Ectodermal cell (in vitro differentiated cells): Measurements from ENCODE around the gene LYPD5.

Experiments used
- H3K27ac ChIP-seq: 2 replicates; pipeline ENCODE4 v1.7.0; 2013; ENCODE audit warnings: mild to moderate bottlenecking, low read depth, low read length; ENCODE audit not compliant: insufficient read depth, poor library complexity, severe bottlenecking
- H3K27me3 ChIP-seq: 2 replicates; pipeline ENCODE4 v1.7.0; 2013; ENCODE audit warnings: mild to moderate bottlenecking, low read length; ENCODE audit not compliant: insufficient read depth, control insufficient read depth, poor library complexity, severe bottlenecking
- H3K36me3 ChIP-seq: one replicate; pipeline ENCODE4 v1.7.0; 2013; ENCODE audit warnings: low read length; ENCODE audit not compliant: control insufficient read depth, insufficient read depth
- H3K4me1 ChIP-seq: one replicate; pipeline ENCODE4 v1.7.0; 2013; ENCODE audit warnings: low read length; ENCODE audit not compliant: control insufficient read depth, insufficient read depth
- H3K4me3 ChIP-seq: 2 replicates; pipeline ENCODE4 v1.7.0; 2013; ENCODE audit warnings: low read depth, low read length, control low read depth; ENCODE audit not compliant: insufficient read depth
- H3K9me3 ChIP-seq: 2 replicates; pipeline ENCODE4 v1.7.0; 2013; ENCODE audit warnings: mild to moderate bottlenecking, low read length, moderate library complexity; ENCODE audit not compliant: control insufficient read depth
- WGBS, 2 experiments: methylation state at CpG; one replicate each; pipeline ENCODE4 v1.1.7; 2013; ENCODE audit warnings: missing lambda C conversion rate in 2 of 2; 5-methylcytosine and 5-hydroxymethylcytosine counted together

The LYPD5 gene

GRCh38 chr19:43784981-43785808 lies 17.1 kb downstream of the LYPD5 start:
- H3K36me3 ChIP-seq, result no peaks in the 10 kb centered on the region
- H3K9me3 ChIP-seq, result no peaks in the 10 kb centered on the region
- no peak overlapping the region for H3K4me3 ChIP-seq
- 35 to 37% methylated on average over 10 of the region's 10 CpGs for WGBS, 2 experiments
- no peak overlapping the region for H3K27ac ChIP-seq
- H3K27me3 ChIP-seq, result no peaks in the 10 kb centered on the region
- H3K4me1 ChIP-seq, result no peaks in the 10 kb centered on the region

DNA sequence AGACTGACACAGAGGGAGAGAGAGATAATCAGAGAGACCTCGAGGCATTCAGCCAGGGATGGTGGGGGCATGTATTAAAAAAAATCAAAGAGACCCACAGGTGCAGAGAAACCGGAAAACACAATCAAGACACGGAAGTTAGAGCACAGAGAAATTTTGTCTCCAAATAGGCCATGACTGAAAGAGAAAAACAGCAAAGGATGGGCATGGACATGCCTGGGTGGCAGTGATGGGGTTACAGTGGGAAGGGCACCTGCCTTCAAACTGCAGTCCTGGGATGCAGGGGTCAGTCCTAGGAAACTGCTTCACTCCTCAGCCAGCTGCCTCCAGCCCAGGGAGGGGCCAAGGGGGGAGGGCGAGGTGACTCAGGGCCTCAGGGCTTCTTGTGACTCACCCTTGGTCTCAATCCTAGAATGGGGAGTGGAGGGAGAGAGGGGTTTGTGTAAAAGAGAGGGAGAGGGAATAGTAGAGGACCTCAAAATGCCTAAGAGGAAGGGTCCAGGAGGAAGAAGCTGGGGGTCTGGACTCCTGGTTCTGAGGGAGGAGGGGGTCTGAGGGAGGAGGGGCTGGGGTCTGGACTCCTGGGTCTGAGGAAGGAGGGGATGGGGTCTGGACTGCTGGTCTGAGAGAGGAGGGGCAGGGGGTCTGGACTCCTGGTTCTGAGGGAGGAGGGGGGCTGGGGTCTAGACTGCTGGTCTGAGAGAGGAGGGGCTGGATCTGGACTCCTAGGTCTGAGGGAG lies 17.8 kb downstream of the LYPD5 start:
- Histone ChIP-seq H3K9me3 (no peaks in the 10 kb centered on the region), H3K27ac (no peak overlapping the region), H3K36me3 (no peaks in the 10 kb centered on the region), H3K4me1 (peaks cover 6% of the 10 kb centered on the region), H3K27me3 (no peaks in the 10 kb centered on the region), H3K4me3 (no peak overlapping the region)
- 75 to 77% methylated on average over 4 of the region's 4 CpGs for WGBS, 2 experiments

DNA sequence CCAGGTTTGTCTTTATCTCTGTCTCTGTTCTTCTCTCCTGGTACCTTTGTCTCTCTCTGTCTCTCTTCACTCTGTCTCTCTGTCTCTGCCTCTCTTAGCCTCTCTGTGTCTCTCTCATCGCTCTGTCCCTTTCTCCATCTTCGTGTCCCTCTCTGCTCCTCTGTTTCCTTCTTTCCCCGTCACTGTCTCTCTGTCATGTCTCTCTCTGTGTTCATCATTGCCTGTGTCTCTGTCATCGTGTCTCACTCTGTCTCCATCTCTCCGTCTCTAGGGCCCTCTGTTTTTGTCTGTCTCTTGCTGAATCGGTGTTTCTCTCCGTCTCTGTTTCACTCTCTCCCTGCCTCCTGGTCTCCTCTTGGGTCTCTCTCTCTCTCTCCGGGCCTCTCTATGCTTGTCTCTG lies 18.6 kb downstream of the LYPD5 start:
- Histone ChIP-seq H3K4me1 (peaks cover 7% of the 10 kb centered on the region), H3K27me3 (no peaks in the 10 kb centered on the region), H3K4me3 (no peak overlapping the region), H3K9me3 (no peaks in the 10 kb centered on the region), H3K27ac (no peak overlapping the region), H3K36me3 (no peaks in the 10 kb centered on the region)
- 89 to 90% methylated on average over 8 of the region's 8 CpGs for WGBS, 2 experiments

DNA sequence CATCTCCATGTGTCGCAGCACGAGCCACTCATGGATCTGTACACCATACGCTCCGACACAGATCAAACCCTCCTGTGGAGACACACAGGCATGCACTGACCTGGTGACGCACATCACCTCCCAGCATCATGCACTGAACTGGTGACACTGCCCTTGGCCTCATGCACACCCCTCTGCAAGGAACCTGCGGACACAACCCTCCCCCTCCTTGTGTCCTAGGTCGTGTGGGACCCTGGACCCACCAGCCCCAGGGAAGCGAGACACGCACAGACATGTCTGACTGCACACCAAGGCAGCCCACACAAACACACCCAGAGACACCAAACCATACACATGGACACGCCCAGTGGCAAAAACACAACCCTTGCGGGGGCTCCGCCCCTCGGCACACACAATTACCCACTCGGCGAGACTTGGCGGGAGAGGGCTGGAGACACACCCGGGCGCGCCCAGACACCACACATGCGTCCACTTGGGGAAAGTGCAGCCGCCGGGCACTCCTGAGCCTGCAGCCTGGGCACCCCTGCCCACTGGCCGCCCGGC lies 19.5 kb downstream of the LYPD5 start:
- no peaks in the 10 kb centered on the region for H3K9me3 ChIP-seq
- H3K4me1 ChIP-seq, result peaks cover 9% of the 10 kb centered on the region
- no peaks in the 10 kb centered on the region for H3K27me3 ChIP-seq
- WGBS, 2 experiments, result 92% methylated on average over 24 of the region's 24 CpGs
- no peak overlapping the region for H3K4me3 ChIP-seq
- H3K36me3 ChIP-seq, result no peaks in the 10 kb centered on the region
- H3K27ac ChIP-seq, result no peak overlapping the region

GRCh38 chr19:43782311-43782660 lies 20.0 kb downstream of the LYPD5 start:
- Histone ChIP-seq H3K36me3 (no peaks in the 10 kb centered on the region), H3K27ac (no peak overlapping the region), H3K27me3 (no peaks in the 10 kb centered on the region), H3K4me3 (no peak overlapping the region), H3K4me1 (peaks cover 14% of the 10 kb centered on the region), H3K9me3 (no peaks in the 10 kb centered on the region)
- WGBS, 2 experiments, result 75 to 79% methylated on average over 8 of the region's 8 CpGs

DNA sequence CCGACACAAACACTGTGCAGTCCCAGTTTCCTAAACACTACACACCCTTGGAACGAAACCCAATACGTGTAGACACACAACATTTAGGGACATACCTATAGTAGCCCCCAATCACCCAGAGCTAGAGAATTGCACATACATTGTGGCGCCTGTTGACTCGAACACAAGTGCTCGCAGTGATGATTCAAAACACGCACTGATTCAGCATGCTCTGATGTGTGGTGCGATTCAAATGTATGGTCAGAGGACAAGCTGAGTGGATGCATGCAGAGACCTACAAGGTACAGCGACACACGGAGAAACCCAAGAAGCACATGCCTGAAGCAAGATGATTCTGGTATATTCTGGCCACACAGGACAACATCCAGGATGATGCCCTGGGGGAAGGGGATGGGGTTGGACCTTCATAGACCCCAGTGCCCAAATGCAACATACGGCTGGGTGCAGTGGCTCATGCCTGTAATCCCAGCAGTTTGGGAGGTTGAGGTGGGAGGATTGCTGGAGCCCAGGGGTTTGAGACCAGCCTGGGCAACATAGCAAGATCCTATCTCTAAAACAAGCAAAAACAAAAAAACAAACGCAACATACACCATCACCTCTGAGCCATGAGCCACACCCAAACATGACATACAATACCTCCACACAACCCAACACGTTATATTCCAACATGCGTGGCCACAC lies 20.5 kb downstream of the LYPD5 start:
- Histone ChIP-seq H3K4me1 (peaks cover 14% of the 10 kb centered on the region), H3K27ac (no peak overlapping the region), H3K9me3 (no peaks in the 10 kb centered on the region), H3K27me3 (peaks cover 4% of the 10 kb centered on the region), H3K4me3 (no peak overlapping the region), H3K36me3 (no peaks in the 10 kb centered on the region)
- 94 to 95% methylated on average over 14 of the region's 14 CpGs for WGBS, 2 experiments

DNA sequence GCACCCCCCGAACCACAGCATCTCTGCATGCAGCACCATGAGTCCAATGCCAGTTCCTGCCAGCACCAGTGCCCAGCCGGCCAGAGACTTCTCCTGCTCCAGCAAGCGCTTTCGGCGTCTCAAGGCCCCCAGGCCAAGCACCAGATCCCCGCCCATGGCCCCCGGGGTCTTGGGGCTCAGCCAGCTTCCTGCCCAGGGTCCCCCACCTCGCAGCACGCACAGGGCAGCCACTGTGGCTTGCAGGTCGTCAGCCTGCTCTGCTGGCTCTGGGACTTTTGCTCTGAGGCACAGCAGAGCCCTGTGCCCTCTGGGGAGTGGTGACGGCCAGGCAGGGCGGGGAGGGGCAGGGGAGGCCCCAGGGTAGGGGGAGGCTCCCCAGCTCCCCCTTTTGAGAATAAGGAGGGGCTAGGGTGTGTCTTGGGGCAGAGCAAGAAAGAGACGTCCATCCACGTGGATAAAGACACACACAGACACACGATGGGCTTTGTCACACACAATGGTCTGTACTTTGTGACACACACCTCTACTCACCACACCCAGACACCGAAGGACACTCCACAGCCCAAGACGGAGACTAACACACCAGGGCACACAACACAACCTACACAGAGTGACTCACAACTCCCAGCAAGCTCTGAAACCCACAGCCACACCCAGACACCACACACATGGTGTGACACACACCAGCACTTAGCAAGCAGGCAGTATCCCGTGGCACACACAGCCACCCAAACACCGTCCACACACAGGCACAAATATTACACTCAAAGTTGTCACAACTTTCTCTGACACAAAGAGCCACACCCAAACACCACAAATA lies 21.3 kb downstream of the LYPD5 start, which contains the start of gene KCNN4:
KCNN4 (minus strand) TSS at position 268 of the 820 bp plus-strand sequence; CDS start at position 156, 112 bp downstream.
- H3K4me1 ChIP-seq, result peaks cover 14% of the 10 kb centered on the region
- no peak within 1 kb of the TSS for H3K4me3 ChIP-seq

GRCh38 chr19:43779820-43780219 lies 22.4 kb downstream of the LYPD5 start:
- Histone ChIP-seq H3K4me3 (no peak overlapping the region), H3K27me3 (peaks cover 14% of the 10 kb centered on the region), H3K36me3 (no peaks in the 10 kb centered on the region), H3K9me3 (no peaks in the 10 kb centered on the region), H3K27ac (no peak overlapping the region), H3K4me1 (peaks cover 14% of the 10 kb centered on the region)
- 48 to 58% methylated on average over 2 to 3 of the region's 3 CpGs for WGBS, 2 experiments

More for the DNA sequence above, 21.3 kb downstream of the LYPD5 start, which contains the start of gene KCNN4:
- H3K27me3 ChIP-seq, result peaks cover 4% of the 10 kb centered on the region
- no peak within 1 kb of the TSS for H3K27ac ChIP-seq
- H3K9me3 ChIP-seq, result no peaks in the 10 kb centered on the region
- no peaks in the 10 kb centered on the region for H3K36me3 ChIP-seq
- 76 to 77% methylated on average over 19 of the region's 19 CpGs for WGBS, 2 experiments

- Histone ChIP-seq H3K4me1 (peaks cover 19% of the 10 kb centered on the region), H3K9me3 (no peaks in the 10 kb centered on the region), H3K36me3 (no peaks in the 10 kb centered on the region), H3K27ac (no peak overlapping the region), H3K4me3 (no peak overlapping the region), H3K27me3 (peaks cover 19% of the 10 kb centered on the region)
- 87 to 90% methylated on average over 16 of the region's 16 CpGs for WGBS, 2 experiments
These were observed 23.0 kb downstream of the LYPD5 start for GRCh38 chr19:43779147-43779819.
